C4-2B (cell line): ENCODE measurements around the gene ASB3.

Source experiments
- H3K27ac ChIP-seq: fragments of 450-650 bp; 2 replicates; pipeline ENCODE4 v1.5.1; 2017
- ZFX ChIP-seq: fragments of 450-650 bp; IDR thresholded peaks from 2 replicates; pipeline ENCODE4 v1.6.1; 2017
- TF ChIP-seq, protein P1 (sequence below): fragments of 450-650 bp; conservative IDR thresholded peaks from 2 replicates; pipeline ENCODE4 v1.5.1; 2017; ENCODE audit warnings: mild to moderate bottlenecking

The ASB3 gene

DNA sequence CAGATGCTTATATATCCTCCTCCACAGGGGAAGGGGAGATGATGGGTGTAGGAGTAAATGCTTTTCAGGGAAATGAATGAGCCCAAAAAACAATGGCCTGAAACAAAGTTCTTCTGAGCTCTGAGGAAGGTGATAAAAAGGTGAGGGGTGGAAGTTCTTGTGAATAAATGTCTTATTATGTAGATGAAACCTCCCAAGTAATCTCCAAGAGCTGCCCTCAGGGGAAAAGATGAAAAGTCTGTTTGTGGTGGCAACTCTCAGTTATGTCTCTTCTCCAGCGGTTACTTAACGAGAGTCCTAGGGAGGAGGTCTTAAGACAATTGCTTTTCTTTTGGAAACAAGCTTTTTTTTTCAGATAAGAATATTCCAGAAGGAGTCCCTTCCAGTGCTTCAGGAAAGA lies 134.6 kb downstream of the ASB3 start:
- TF ChIP-seq ZFX, result no peak
- TF ChIP-seq, protein P1, sequence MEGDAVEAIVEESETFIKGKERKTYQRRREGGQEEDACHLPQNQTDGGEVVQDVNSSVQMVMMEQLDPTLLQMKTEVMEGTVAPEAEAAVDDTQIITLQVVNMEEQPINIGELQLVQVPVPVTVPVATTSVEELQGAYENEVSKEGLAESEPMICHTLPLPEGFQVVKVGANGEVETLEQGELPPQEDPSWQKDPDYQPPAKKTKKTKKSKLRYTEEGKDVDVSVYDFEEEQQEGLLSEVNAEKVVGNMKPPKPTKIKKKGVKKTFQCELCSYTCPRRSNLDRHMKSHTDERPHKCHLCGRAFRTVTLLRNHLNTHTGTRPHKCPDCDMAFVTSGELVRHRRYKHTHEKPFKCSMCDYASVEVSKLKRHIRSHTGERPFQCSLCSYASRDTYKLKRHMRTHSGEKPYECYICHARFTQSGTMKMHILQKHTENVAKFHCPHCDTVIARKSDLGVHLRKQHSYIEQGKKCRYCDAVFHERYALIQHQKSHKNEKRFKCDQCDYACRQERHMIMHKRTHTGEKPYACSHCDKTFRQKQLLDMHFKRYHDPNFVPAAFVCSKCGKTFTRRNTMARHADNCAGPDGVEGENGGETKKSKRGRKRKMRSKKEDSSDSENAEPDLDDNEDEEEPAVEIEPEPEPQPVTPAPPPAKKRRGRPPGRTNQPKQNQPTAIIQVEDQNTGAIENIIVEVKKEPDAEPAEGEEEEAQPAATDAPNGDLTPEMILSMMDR, result no peak
- no peak overlapping the region for H3K27ac ChIP-seq

DNA sequence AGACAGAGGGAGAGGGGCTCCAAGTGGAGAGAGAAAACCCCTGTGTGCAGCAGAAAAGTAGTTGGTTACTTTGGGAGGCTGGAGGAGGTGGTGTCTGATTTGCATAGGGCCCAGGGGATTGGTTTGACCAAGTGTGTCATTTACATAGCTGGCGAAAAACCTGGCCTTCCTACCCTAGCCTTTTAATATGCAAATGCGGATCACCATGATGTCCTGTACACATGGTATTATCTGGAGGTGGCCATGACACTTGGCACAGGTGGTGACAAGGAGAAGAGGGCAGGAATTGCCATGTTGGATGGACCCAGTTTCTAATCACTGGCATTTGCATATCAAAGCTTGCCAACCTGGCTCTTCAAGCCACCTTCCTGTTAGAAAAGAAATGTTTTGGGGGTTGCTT lies 140.0 kb downstream of the ASB3 start:
- TF ChIP-seq, protein P1, result no peak
- no peak for TF ChIP-seq ZFX
- no peak overlapping the region for H3K27ac ChIP-seq

- TF ChIP-seq ZFX, result no peak
- TF ChIP-seq, protein P1, result no peak
Measured at GRCh38 chr2:53641290-53641689, 145.5 kb downstream of the ASB3 start.

DNA sequence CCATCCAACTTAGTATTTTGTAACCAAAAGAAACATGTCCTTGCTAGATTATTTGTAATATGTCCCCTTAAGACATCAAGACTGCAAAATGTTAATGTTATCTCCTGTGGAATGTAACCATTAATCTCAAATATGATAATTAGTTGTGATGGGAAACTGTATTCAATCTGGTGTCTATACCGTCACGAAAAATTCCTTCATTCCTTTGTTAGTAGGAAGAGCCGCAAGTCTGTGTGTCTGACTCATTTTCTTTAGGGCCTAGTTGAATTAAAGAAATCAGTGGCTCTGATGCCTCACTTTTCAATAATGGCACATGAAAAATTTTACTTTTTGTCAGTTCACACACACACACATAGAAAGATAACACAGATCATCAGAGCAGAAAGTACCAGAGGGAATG lies 146.3 kb downstream of the ASB3 start:
- no peak overlapping the region for H3K27ac ChIP-seq
- TF ChIP-seq ZFX, result no peak
- TF ChIP-seq, protein P1, result no peak

More at GRCh38 chr2:53641290-53641689, 145.5 kb downstream of the ASB3 start:
- H3K27ac ChIP-seq, result no peak overlapping the region

DNA sequence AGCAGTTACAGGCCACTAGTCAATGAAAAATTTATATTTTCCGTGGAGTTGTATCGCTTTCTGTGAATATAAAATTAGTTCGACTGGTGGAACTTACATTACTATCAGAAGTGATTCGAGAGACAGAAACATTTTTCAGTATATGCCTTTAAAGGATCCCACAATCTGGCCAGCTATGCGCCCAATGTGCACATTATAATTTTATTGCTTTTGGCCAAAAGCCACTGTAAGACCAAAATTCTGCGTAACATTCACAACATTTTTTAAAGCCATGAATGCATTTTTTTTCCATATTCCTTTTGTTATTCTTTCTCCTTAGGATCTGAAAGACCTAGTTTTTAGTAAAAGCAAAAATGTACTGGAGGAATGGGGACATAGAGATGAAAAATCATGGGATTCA lies 150.2 kb downstream of the ASB3 start:
- H3K27ac ChIP-seq, result no peak overlapping the region
- TF ChIP-seq, protein P1, result no peak
- no peak for TF ChIP-seq ZFX

GRCh38 chr2:53636109-53636508 lies 150.6 kb downstream of the ASB3 start:
- no peak for TF ChIP-seq ZFX
- TF ChIP-seq, protein P1, result no peak
- H3K27ac ChIP-seq, result no peak overlapping the region

GRCh38 chr2:53635694-53636093 lies 151.1 kb downstream of the ASB3 start:
- no peak for TF ChIP-seq ZFX
- TF ChIP-seq, protein P1, result no peak
- H3K27ac ChIP-seq, result no peak overlapping the region
